Measurements from ENCODE around the gene SLC9A3.

Gene SLC9A3

GRCh38 chr5:420632-421286 lies 103.5 kb downstream of the SLC9A3 start:
- DNase-seq = no peak
- Mint-ChIP-seq H3K27ac (no peak overlapping the region), H3K4me1 (peaks cover 22% of the 10 kb centered on the region), H3K4me3 (no peak overlapping the region), H3K27me3 (no peaks in the 10 kb centered on the region), H3K36me3 (no peaks in the 10 kb centered on the region), H3K9me3 (no peaks in the 10 kb centered on the region)
- CTCF ChIA-PET = interaction anchor here (0.5 to 1.3 kb wide), 2 partner anchors 8 to 1187 kb away, joined by 3 read pairs; no protein-coding TSS in a partner anchor
